CD4-positive, alpha-beta T cell treated with Interleukin-2 at 100 ng/mL for 4 hours (primary cell): ENCODE data around the gene CASKIN1.

Experiments used
- DNase-seq: peaks from one replicate; pipeline ENCODE4 v3.0.0-alpha.2; 2020; ENCODE audit warnings: low spot score

CASKIN1 gene

DNA sequence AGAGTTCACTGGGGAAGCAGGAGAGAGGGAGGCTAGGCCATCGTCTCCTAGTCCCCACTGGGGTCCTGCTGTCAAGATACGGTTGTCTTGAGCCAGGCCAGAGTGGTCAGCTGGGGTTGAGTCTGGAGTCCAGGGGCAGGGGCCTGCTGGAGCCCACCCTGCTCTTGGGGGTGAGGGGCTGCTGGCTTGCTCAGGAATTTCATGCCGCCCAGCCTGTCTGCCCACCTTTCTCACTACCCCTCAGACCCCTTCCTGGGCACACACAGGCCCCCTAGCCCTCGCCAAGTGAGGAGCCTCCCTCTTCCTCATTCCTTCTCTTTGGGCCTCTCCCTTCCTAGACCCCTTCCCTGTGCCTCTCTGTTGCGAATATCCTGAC, 39.6 kb downstream of the CASKIN1 start:
- no peak for DNase-seq

DNA sequence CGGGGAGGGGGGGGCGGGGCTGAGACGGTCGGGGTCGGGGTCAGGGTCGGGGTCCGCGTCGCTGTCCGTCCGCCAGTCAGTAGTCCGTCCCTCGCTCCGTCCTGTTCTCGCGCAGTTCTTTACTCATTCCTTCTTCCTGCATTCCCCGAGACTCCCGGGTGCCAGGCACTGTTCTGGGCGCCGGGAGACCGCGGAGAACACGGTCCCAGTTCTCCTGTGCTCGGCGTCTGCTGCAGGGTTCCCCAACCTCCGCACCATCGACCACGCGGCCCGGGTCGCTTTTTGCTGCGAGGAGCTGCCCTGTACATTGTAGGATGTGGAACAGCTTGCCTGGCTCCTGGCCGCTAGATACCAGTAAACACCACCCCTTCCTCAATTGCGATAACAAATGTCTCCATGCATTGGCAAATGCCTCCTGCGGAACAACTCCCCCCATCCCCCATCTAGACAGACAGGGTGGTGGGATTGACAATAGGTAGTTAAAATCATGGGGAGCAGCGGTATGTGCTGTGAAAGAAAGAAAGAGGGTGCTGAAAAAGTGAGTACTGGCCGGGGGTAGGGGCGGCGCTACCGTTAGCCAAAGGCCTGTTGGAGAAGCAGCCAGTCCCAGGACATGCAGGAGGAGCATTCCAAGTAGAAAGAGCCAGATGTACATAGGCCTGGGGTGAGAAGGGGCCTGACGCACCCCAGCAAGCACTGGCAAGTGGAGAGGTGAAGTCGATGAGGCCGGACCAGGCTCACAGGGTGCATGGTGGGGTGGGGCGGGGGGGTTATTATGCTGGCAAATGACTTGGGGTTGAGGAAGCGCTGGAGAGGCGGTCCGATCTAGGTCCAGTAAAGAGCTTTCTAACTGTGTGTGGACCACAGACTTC, 40.2 kb downstream of the CASKIN1 start:
- DNase-seq: no peak

DNA sequence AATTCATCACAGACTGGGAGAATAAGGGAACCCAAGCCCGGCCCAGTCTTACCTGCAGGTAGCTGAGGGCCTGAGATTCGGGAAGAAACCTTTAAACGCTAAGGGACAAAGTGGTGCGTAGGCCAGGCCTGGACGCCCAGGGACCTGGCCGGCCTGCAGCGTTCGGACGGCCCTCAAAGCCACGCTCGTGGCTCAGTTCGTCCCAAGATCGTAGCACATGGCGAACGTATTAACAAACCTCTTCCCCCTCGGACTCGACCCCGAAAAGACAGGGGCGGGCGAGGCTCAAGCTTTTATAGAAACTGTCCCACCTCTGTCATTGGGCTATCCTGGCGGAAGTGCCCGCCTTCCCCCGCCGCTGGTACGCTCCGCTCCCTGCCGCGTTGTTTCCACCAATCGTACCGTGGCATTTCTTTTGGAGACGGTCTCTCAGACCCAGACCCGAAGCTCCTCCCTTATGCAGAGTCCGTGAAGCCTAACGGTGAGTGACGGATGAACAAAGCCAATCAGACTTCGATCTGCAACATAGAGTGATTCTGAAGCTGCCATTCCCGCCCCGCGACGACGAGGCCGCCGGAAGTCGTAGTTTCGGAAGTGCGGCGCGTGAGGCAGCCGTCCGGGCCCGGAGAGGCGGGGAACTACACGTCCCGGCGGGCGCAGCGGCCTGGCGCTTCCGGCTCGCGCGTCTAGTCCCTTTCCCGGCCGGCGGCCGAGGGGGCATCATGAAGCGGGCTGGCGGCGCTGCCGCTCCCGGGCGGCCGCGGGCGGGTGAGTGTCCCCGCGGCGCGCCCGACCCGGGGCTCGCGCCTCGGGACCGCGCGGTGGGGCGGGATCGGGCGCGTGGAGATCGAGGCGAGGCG, 41.1 kb downstream of the CASKIN1 start, which contains the start of gene TRAF7:
Gene TRAF7 (plus strand): TSS at position 692 of the 860 bp plus-strand sequence. CDS start 8,139 bp downstream, outside the sequence.
- peak; percentile 100 for DNase-seq

DNA sequence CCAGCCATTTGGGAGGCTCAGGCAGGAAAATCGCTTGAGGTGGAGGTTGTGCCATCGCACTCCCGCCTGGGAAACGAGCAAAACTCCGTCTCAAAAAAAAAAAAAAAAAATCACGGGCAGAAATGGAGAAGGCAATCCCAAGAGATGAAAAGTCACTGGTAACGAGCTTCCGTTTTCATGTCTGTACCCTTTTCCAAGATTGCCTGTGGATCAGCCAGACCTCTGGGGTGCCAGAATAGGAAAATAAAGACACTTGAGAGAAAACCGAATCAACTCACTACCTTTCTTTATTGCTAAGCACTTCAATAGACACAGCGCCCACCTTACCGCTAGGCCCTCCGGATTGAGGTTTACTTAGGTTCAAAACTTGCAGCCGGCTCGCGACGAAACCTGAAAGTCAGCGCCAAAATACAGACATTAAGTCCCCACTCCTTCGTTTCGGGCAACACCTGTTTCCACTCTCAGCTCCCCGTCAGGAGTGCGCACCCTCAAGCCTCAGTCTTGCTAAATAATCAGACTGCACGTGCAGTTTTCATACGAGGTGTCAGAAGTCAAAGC, 41.8 kb downstream of the CASKIN1 start:
- DNase-seq: peak; percentile 22

DNA sequence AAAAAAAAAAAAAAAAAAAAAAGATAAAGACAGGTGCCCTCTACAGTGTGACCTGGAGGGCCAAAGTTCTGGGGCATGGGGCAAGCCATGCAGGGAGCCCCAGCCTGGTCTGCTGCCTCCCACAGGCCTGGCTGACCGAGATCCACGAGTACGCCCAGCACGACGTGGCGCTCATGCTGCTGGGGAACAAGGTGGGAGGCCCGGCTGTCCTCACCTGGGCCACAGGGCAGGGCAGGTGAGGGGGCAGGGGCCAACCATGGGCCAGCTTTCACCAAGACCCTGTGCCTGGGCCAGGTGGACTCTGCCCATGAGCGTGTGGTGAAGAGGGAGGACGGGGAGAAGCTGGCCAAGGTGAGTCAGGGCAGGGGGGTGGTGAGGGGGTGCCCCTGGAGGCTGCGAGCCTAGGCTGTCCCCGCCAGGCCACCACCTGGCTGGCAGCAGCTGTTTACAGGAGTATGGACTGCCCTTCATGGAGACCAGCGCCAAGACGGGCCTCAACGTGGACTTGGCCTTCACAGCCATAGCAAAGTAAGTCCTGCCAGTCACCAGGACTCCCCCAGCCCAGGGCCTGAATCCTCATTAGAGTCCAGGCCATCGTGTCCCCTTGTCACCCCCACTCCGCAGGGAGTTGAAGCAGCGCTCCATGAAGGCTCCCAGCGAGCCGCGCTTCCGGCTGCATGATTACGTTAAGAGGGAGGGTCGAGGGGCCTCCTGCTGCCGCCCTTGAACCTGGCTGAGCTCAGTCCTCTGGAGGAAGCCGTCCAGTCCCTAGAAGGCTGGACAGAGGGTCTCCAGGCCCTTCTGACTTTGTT, 43.5 kb downstream of the CASKIN1 start:
- DNase-seq: no peak

DNA sequence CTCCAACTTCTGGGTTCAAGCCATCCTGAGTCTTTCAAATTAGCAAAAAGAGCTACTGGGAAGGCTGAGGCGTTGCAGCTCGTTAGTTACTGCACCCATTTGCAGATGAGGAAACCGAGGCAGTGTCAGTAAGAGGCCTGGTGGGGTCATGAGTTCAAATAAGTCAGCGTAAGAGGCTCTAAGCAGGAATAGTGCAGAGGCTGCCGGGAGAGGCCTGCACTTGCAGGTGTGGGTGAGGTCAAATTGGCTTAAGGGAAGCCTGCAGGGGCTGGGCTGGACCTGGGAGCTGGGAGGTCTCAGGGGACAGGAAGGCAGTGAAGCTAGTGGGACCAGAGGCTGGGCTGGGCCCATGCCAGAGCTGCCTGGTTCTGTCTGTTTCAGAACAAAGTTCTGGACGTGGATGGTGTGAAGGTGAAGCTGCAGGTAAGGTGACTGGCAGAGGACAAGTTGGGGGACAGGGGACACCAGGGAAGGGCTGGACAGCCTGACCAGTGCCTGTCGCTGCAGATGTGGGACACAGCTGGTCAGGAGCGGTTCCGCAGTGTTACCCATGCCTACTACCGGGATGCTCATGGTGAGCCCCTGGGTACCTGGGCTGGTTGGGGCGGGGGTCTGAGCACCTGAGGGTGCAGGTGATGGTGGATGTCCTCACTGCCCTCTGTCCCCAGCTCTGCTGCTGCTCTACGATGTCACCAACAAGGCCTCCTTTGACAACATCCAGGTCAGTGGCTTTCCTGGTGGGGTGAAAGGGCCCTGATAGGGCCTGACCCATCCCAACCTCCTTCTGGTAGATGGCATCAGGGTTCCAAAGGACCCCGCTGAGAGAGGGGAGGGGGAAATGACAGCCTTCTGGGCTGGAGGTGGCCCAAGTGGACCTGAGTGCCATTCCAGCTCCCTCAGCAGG, 45.0 kb downstream of the CASKIN1 start:
- no peak for DNase-seq

DNA sequence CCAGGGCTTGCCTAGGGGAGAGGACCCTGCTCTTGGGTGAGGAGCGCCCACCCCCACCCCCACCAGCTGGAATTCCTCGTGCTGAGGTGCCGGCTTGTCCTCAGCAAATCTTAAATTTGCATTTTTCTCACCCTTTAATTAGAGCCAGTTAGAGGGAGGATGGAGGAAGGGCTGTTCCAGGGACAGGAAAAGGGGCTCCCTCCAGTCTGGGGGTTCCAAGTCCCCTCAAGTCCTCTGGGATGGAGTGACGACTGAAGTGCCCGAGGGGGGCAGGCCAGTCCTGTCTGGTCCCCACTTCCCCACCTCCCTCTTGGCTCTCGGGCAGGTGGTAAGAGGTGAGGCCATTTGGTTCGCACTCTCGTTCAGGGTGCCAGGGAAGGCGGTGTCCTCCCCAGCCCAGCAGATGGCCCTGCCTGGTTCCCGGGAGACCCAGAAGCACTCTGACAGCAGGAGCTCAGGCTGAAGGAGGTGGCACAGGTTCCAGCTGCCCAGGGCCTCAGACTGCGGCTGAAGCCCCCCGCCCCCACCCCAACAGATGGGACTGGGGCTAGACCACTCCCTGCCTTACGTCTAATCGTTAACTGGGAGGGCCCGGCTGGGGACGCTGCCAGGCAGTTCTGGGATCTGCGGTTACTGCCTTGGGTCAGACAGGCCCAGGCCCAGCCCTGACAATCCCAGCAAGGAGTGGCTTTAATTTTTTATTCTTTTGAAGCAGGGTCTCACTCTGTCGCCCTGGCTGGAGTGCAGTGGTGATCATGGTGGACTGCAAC, 45.8 kb downstream of the CASKIN1 start:
- DNase-seq: no peak

DNA sequence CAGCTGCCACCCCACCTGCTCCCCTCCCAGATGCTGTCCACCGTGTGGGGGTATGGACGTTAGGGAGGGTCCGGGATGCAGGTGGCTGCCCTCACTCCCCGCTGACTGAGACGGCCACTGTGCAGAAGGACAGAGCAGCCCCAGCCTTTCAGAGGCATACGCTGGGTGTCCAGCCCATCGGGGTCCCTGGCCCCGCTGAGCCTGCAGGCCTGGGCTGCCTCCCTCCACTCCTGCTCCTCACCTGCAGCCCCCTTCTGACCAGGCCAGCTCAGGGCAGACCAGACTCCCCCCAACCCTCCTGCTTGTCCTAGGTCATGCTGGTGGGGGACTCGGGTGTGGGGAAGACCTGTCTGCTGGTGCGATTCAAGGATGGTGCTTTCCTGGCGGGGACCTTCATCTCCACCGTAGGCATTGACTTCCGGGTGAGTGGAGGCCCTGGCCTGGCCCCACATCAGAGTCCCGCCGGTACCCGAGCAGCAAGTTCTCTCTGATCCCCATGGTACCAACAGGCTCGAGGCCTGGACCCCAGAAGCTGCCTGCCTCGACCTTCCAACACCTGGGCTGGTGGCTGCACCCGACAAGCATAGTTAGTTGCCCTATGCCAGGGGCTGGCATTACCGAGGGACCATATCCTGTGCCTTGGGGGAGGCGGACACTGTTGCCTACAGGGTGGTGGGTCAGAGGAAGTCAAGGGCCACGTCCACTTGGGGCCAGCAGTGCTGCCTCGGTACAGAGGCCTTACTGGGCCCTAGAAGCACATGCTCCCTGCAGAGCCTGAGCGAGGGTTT, 46.6 kb downstream of the CASKIN1 start:
- DNase-seq: no peak

DNA sequence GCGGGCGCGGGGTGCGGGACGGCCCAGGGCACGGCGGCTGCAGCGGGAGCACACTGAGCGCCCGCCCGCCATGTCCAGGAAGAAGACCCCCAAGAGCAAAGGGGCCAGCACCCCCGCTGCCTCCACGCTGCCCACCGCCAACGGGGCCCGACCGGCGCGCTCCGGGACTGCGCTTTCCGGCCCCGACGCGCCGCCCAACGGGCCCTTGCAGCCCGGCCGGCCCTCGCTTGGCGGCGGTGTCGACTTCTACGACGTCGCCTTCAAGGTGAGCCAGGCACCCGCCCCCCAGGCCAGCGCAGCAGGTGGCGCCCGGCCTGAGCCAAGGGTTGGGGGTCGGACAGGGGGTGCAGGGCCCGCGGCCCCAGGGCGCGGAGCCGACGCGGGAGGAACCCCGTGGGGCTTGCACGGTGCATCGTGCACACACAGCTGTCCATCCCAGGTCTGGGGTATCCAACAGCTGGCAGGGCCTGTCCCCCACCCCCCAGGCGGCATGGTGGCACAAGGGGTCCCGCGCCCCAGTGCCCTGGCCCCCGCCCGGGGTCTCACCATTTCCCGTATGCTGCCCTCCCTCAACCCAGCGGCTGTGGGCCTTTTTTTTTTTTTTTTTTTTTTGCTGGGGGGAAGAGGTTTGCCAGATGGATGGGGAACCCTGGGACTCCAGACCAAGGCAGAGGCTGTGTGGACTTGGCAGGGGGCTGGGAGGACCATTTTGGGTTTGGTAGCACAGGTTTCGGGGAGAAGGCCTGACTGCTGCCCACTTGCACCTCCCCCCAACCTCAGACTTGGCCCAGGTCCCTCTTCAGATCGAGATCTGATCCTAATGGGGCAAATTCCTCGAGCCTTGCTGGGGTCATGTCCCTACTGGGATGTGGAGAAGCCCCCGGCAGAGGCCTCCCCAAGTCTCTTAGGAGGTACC, 47.4 kb downstream of the CASKIN1 start:
- no peak for DNase-seq

DNA sequence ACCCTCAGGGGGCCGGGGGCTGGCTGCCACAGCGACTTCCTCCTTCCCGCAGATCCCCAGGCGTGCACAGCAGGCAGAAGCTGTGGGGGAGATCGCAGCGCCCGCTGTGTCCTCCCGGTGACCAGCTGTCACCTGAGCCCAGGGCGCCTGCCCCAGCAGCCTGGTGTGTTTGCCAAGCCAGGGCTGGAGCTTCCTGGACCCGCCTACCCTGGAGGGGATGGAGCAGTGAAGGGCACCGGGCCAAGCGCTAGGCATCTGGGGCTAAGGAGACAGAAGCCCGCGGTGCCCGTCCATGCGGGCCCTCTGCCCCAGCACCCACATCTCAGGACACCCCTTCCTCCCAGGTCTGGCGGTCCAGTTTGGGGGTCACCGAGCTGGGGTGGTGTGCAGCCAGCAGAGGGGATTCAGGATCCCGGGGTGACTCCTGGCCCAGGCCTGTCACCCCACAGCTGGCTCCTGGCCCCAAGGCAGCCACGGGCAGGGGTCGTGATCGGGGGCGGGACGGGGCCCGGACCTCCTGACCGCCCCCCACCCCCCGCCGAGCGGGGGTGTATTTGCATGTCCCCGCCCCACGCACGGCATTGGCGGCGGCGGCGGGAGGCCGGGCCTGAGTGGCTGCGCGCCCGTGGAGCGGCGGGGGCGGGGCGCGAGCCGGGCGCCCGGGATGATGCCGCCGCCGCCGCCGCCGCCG, 48.3 kb downstream of the CASKIN1 start, which contains the start of gene RAB26:
Gene RAB26 (plus strand): TSS at position 645 of the 691 bp plus-strand sequence. CDS start 159 bp downstream, outside the sequence.
- peak; percentile 26 for DNase-seq

DNA sequence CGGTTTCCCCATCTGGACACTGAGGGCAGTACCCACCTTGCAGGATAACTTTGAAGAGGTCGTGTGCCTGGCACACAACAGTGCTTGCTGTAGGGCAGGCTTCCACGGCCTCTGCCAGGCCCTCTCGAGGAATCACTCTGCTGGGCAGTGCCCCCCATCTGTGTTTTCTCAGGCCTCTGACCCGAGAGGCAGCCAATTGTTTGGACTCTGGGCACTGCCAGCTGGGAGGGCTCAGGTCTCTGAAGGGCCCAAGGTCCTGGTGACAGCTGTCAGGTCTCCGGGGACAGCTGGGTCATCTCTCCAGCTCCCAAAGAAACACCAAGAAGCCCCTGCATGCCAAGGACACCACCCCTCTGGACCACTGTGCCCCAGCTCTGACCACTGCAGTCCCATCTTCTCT, 49.0 kb downstream of the CASKIN1 start:
- no peak for DNase-seq

DNA sequence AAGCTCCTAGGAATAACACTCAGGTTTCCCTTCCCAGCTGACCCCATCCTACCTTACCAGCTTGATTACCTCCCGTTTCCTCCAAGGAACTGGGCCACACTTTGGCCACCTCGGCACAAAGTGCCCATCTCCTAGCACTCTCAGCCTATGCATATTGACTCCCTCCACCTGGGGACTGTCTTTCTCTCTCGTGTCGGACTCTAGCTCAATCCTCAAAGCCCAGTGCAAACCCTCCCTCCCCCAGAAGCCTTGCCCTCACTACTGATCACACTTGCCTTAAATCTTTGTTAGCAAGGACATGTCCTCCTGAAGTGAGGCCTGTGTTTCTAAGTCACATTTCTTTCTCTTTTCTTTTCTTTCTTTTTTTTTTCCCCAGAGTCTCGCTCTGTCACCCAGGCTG, 50.6 kb downstream of the CASKIN1 start:
- DNase-seq: no peak

DNA sequence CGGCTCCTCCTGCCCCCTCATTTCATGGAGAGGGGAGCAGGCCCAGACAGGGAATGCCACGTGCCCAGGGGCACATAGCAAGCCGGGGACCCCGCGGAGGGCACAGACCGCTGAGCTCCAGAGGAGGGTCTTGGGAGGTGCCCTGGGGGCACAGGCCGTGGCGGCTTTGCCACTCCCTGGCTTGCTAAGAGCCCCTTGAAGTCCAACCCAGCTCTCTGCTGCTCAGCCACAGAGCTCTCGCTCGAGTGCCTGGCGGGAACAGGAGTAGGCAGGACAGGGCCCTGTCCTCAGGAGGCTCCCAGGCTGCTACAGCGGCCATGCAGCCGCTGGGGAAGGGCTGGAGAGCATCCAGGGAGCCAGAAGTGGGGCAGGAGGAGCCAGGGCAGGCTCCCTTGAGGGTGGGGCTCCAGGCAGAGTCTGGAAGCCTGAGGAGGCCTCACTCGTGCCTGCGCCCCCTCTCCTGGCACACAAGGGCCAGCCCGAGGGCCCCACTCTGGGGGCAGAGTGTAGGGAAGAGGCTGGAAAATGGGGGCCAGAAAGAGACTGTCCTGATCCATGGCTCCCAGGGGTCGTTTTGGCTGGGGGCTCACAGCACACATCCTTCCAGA, 52.4 kb downstream of the CASKIN1 start:
- no peak for DNase-seq

DNA sequence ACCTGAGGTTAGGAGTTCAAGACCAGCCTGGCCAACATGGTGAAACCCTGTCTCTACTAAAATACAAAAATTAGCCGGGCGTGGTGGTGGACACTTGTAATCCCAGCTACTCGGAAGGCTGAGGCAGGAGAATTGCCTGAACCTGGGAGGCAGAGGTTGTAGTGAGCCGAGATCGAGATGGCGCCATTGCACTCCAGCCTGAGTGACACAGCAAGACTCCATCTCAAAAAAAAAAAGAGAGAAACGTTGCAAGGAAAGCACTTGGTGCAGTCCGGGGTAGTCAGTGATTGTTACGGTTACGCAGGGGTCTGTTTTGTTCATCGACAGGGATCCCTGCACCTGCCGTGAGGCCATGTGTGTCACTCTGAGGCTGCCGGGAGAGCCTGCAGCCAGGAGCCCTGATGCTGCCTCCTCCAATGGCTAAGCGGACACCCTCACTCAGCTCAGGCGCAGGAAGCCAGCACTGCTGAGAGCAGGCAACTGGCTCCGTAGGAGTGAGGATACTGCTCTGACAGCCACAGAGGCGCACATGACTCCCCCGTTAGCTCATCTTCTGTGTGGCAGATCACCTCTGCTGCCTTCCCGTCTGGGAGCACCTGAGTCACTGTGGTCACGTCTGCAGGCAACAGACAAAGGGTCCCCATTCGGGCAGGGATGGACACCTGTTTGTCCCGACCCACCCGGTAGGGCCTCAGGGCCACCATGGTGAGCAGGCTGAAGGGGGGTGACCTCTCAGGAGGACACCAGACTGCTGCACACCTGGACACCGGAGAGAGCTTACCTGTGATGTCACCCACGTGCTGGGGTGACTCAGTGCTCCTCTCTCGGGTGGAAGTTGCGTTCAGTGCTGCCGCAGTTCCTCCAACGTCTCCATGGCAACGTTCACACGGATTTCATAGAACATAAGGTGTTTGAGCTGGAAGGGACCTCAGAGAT, 53.2 kb downstream of the CASKIN1 start:
- no peak for DNase-seq

DNA sequence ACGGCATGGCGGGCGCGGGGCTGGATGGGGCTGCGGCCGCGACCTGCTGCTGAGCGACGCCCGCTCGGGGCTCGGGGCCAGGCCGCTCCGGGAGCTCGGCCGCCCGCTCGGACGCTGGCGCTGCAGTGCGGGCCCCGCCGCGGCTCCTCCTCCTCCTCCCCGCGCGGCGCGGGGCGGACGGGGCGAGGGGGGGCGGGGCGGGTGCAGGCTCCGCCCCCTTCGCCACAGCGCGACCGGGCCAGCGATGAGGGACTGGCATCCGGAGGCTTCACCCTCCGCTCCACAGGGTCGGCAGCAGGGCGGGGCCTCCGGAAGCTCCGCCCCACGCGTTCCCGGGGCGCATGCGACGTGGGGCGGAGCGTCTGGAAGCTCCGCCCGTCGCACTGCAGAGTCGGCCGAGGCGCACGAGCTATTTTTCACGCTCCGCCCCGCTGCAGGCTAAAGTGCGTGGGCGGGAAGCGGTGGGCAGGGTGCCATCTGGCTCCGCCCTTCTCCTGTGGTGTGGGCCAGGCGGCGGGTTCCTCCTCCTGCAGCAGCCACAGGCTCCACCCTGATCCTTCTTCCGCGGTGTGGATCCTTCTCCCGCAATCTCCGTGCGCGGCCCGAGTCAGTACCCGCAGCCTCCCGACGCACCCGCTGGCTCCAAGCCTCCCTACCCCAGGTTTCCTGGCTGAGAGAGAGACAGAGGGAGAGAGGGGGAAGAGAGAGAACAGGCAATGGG, 60.5 kb downstream of the CASKIN1 start, which contains the start of gene PKD1:
Gene PKD1 (minus strand): TSS at position 129 of the 721 bp plus-strand sequence. CDS start 209 bp downstream, outside the sequence.
- peak; percentile 98 for DNase-seq
